ENCODE measurements around the gene NAIF1.
"Not testable (repeated sequence)": the region's sequence is repeated elsewhere in the genome, so short reads cannot be mapped to it uniquely, and the experiment has no call there.

Gene NAIF1, protein sequence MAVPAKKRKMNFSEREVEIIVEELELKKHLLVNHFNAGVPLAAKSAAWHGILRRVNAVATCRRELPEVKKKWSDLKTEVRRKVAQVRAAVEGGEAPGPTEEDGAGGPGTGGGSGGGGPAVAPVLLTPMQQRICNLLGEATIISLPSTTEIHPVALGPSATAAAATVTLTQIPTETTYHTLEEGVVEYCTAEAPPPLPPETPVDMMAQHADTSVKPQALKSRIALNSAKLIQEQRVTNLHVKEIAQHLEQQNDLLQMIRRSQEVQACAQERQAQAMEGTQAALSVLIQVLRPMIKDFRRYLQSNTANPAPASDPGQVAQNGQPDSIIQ

DNA sequence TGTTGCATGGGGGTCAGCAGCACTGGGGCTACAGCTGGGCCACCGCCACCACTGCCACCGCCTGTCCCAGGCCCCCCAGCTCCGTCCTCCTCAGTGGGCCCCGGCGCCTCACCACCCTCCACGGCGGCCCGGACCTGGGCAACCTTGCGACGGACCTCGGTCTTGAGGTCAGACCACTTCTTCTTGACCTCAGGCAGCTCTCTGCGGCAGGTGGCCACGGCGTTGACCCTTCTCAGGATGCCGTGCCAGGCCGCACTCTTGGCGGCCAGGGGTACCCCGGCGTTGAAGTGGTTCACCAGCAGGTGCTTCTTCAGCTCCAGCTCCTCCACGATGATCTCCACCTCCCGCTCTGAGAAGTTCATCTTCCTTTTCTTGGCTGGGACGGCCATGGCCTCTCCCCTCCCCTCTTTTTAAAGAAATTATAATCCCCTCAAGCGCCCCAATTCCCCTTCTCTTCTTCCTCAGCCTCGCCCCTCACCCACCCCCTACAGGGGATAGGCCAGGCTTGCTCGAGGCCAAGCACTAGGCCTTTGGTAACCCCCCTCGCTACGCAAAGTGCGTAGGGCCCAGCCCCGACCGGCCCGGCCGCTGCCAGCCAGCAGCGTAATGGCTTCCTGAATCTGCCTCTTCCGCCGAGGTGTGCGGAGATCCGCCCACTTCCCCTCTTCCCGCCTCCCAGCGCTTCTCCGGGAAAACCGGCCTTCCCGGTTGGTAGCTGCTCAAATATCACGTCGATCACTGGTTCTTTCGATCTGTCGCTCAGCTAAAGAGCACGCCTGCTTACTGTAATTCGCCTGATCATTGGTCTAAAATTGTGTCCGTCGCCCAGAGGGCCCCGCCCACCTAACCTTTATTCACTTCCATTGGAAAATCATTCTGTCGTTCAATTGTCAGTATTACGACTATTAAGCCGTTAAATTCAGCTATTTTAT, at the start of gene NAIF1:
TSS of gene NAIF1 (minus strand) at position 608 of the 932 bp plus-strand sequence. CDS start at position 389, 219 bp downstream.
- DNase-seq (ENCODE audit: low read depth, low spot score), result peak; percentile 98

DNA sequence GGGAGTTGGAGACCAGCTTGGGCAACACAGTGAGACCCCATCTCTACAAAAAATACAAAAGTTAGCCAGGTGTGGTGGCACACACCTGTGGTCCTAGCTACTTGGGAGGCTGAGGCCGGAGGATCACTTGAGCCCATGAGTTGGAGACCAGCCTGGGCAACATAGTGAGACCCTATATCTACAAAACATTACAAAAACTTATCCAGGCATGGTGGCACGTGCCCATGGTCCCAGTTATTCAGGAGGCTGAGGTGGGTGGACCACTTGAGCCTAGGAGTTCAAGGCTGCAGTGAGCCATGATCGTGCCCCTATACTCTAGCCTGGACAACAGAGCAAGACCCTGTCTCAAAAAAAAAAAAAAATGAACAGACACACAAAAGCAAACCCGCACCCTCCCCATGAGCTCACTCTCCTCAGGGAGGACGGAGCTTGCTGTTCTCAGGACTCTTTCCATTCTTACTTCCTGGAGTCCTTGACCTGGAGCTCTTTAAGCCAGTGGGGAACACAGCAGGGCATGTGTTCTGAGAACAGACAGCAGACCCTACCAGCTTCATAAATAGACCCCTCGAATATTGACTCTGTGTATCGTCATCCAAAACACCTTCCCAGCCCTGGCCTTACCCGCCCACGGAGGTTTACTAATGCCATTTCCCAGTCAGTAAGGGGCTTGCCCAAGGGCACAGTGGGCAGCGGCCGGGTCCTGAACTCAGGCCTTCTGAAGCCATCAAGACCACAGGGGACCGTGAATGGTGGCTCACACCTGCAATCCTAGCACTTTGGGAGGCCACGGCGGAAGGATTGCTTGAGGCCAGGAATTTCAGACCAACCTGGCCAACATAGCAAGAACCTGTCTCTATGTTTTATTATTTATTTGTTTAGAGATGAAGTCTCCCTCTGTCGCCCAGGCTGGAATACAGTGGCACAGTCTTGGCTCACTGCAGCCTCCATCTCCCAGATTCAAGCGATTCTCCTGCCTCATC, 49.3 kb upstream of the NAIF1 start:
- no peak for DNase-seq (ENCODE audit: low read depth, low spot score)

DNA sequence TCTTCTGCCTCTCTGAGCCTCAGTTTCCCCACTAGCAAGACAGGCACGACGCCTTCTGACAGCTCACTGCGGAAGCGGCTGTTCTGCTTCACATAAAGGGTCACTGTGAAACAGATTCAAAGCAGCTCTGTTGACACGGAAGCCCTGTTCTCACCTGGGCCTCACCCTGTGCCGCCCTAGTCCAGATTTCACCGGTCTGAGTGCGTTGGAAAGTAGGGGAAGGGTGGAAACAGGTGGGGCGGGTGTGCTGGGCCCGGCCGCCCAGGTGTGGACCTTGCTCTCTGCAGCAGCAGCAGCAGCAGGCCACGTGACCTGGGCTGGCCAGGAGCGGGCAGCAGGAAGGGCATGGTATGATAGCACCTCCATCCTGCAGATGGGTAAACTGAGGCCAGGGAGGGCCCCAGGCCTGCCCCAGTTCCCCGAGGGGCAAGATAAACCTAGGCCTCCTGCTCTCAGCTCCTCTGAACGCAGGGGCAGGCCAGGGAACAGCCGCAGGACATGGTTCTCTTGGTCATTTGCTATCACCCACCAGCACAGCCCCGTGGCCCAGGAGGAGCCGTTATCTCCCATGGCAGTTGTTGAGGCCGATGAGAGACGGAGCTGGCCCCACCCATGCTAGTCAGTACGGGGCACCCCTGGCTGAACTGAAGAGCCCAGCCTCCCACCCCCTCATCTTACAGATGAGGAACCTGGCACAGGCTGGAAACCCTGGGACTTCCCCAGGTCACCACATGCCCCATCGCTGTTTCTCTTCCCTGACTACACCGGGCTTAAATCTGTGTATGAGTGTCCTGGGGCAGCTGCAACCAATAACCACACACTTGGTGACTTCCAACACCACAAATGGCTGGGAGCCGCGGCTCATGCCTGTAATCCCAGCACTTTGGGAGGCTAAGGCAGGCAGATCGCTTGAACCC, 48.3 kb upstream of the NAIF1 start:
- DNase-seq (ENCODE audit: low read depth, low spot score), result no peak

DNA sequence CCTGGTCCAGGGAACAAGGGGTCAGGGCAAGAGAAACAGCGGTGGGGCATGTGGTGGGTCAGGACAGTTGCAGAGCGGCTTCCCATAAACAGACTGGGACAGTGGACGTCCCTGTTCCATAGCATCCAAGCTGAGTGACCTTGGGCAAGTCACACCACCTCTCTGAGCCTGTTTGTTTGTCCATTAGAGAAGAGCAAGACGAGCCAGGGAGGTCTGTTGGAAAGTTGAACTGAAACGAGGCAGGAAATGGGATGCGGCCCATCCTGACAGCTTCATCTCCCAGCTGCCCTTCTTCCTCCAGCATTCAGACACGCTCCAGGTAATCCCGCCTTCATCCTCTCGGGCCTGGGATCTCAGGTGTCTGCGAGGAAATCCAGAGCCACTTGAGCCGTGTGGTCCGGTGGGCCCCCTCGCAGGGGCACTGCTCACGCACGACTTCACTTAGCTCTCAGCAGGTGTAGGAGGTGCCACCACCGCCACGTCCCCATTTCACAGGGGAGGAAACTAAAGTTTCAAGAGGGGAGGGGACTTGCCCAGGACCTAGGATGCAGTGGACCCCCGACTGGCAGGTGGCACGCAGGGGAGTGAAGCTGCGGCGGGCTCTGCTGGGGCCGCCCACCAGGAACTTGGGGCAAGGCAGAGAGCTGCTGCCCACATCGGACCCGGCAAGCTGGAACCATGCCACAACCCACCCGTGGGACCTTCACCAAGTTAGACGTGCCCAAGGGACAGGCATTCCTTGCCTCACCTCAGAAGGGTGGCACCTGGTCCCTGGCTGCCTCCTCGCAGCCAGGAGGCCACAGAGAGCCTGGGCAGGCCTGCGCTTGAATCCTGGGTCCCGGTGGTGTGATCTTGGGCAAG, 47.4 kb upstream of the NAIF1 start:
- DNase-seq (ENCODE audit: low read depth, low spot score), result no peak

DNA sequence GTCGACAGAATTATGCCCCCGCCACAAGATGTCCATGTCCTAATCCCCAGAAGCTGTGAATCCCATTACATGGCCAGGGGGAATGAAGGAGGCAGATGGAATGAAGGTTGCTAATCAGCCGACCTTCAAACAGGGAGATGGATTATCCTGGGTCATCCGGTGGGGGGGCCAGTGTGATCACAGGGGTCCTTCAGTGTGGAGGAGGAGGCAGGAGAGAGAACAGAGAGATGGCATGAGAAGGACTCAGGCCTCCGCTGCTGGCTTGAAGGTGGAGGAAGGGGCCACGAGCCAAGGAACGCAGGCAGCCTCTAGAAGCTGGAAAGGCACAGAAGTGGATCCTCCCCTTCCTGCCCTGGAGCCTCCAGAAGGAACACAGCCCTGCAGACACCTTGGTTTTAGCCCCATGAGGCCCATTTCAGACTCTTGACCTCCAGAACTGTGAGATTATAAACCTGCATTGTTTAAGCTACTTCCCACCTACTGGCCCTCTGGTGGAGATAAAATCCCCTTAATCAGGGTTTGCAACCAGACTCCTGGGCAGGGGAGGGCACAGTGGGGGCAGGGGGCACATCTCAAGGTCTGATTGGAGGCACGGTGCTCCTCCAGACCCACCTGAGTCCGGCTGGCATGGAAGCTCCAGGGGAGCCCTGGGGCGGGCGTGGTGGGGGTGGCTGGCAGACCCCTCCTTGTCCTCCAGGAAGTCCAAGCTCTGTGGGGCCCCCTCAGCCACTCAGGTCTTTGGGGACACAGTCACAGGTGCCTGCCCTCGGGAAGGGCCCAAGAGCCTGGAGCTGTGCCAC, 46.6 kb upstream of the NAIF1 start:
- DNase-seq (ENCODE audit: low read depth, low spot score), result no peak

DNA sequence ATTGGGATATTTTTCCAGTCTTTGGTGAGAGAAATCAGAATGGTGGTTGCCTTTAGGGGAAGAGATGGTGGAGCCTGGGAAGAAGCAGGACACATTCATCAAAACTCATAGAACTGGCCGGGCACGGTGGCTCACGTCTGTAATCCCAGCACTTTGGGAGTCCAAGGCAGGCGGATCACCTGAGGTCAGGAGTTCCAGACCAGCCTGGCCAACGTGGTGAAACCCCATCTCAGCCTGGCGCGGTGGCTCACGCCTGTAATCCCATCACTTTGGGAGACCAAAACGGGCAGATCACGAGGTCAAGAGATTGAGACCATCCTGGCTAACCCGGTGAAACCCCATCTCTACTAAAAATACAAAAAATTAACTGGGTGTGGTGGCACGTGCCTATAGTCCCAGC, 44.6 kb upstream of the NAIF1 start:
- DNase-seq (ENCODE audit: low read depth, low spot score), result not testable (repeated sequence)

DNA sequence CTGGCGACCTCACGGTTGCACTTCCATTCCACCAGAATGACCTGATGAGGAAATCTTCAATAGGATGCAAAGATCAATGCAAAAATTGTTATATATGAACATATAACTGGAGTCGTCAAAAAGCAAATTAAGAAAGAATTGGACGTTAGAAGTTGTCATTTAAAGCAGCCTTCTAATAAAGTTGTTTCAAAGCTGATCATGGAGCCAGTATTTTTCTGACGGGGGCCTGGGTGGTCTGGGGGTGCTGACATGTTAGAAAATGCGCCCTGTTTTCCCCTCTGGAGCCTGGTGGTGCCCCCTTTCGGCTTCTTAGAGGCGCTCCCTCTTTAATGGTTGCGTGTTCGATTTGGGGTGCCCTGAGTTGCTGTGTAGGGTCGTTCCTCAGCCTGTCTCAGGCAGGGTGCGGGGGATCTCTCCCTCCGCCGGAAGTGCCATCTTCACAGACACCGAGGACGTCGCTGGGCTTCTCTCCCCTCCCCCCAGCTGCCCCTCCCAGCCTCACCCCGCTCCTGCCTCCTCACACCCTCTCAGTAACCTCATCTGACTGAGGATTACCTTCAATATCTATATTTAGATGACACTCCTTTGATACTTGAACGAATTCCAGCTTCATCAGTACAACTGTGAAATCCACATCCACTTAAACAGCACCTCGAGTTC, 42.1 kb upstream of the NAIF1 start:
- DNase-seq (ENCODE audit: low read depth, low spot score), result no peak

DNA sequence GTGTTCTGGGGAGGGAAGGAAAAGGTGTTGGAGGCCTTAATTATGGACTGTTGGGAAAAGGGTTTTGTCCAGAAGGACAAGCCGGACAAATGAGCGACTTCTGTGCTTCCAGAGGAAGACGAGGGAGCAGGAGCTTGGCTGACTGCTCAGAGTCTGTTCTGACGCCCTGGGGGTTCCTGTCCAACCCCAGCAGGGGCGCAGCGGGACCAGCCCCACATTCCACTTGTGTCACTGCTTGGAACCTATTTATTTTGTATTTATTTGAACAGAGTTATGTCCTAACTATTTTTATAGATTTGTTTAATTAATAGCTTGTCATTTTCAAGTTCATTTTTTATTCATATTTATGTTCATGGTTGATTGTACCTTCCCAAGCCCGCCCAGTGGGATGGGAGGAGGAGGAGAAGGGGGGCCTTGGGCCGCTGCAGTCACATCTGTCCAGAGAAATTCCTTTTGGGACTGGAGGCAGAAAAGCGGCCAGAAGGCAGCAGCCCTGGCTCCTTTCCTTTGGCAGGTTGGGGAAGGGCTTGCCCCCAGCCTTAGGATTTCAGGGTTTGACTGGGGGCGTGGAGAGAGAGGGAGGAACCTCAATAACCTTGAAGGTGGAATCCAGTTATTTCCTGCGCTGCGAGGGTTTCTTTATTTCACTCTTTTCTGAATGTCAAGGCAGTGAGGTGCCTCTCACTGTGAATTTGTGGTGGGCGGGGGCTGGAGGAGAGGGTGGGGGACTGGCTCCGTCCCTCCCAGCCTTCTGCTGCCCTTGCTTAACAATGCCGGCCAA, 41.3 kb upstream of the NAIF1 start:
- no peak for DNase-seq (ENCODE audit: low read depth, low spot score)

DNA sequence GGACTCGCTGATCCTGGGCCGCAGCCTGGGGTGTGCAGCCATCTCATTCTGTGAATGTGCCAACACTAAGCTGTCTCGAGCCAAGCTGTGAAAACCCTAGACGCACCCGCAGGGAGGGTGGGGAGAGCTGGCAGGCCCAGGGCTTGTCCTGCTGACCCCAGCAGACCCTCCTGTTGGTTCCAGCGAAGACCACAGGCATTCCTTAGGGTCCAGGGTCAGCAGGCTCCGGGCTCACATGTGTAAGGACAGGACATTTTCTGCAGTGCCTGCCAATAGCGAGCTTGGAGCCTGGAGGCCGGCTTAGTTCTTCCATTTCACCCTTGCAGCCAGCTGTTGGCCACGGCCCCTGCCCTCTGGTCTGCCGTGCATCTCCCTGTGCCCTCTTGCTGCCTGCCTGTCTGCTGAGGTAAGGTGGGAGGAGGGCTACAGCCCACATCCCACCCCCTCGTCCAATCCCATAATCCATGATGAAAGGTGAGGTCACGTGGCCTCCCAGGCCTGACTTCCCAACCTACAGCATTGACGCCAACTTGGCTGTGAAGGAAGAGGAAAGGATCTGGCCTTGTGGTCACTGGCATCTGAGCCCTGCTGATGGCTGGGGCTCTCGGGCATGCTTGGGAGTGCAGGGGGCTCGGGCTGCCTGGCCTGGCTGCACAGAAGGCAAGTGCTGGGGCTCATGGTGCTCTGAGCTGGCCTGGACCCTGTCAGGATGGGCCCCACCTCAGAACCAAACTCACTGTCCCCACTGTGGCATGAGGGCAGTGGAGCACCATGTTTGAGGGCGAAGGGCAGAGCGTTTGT, 40.5 kb upstream of the NAIF1 start:
- no peak for DNase-seq (ENCODE audit: low read depth, low spot score)

DNA sequence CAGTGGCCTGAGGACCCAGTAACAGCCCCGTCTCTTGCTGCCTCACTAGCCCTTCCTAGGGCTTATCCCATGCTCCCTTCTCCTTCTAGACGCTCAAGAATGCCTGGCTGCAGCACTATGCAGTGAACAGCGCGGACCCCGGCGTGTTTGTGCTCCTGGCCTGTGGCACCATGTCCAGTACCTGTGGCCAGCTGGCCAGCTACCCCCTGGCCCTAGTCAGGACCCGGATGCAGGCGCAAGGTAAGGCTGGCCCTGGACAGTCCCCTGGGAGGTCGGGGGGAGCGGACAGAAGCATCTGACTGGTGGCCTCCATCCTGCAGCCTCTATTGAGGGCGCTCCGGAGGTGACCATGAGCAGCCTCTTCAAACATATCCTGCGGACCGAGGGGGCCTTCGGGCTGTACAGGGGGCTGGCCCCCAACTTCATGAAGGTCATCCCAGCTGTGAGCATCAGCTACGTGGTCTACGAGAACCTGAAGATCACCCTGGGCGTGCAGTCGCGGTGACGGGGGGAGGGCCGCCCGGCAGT, 39.9 kb upstream of the NAIF1 start:
- no peak for DNase-seq (ENCODE audit: low read depth, low spot score)

DNA sequence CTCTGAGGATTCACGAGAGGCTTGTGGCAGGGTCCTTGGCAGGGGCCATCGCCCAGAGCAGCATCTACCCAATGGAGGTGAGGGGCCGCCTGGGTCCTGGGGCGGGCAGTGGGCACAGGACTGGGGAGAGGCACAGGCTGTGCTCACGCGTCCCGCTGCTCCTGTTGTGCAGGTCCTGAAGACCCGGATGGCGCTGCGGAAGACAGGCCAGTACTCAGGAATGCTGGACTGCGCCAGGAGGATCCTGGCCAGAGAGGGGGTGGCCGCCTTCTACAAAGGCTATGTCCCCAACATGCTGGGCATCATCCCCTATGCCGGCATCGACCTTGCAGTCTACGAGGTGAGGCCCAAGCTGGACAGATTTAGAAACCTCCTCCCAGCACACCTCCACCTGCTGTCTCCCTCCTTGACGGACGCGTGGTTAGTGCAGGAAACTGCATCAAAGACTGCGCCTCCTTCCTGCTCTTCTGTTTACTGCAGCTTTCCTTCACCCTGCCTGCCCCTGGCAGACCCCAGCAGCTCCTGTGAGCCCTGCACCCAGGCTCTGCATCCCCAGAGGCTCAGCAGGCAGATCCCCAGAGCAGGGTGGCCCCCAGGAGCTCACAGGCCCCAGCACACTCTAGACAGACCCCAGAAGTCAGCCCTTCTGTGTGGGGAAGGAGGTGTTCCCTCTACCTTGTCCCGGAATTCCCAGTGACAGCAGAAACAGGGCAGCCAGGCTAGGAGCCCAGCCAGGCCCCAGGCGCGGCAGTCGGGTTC, 39.2 kb upstream of the NAIF1 start:
- no peak for DNase-seq (ENCODE audit: low read depth, low spot score)

DNA sequence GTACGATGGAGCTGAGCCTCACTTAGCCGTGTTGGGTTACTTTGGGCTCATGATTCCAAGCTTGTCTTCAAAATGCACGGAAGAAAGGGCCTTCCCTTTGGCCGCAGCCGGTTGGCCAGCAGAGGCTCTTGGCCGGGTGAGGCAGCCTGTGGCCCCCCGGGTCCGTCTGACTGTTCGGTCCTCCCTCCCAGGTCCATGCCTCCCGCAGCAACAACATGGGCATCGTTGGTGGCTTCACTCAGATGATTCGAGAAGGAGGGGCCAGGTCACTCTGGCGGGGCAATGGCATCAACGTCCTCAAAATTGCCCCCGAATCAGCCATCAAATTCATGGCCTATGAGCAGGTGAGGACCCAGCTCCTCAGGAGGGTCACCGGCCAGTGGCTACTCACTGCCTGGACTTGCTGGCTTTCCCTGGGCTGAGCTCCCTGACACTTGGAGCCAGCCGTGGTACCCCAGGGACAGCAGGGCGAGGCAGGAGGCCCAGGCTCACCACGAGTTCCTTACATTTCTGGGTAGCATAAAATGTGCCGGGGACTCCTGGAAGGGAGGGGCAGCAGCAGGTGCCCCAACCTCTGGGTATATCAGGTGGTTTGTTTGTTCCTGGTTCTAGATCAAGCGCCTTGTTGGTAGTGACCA, 38.5 kb upstream of the NAIF1 start:
- no peak for DNase-seq (ENCODE audit: low read depth, low spot score)

DNA sequence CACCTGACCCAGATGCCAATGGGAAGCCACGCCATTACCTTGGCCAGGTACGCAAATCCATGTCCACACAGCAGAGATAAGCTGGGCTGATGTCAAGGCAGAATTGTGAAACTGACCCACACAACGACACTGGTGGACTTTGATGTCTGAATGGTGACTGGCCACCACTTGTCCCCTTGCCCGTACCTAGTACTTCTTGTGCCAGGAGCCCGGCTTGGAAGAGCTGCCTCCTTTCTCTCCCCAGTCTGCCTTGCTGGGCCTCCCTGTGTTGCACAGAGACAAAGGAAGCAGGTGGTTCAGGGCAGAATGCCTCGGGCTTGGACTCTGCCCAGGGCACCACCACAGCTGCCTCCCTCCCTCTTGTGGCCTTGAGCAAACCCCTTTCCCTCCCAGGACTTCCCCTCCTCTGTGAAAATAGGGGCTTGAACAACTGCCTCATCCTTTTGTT, 37.1 kb upstream of the NAIF1 start:
- no peak for DNase-seq (ENCODE audit: low read depth, low spot score)

DNA sequence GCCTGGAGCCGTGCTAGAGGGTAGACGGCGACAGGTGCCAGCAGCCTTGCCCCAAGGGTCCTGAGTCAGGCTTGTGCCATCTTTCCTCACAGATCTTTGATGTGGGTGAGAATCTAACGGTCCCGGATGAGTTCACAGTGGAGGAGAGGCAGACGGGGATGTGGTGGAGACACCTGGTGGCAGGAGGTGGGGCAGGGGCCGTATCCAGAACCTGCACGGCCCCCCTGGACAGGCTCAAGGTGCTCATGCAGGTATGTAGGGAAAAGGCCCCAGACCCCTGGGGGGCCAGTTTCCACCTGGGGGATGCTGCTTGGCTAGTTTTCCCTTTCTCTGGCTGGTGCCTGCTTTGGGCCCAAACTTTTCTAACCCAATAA, 36.5 kb upstream of the NAIF1 start:
- DNase-seq (ENCODE audit: low read depth, low spot score), result no peak
